Measurements from ENCODE around the gene BGLAP.
A peak's percentile ranks its signal among the peaks of the same experiment; 100 is the strongest.

BGLAP gene

DNA sequence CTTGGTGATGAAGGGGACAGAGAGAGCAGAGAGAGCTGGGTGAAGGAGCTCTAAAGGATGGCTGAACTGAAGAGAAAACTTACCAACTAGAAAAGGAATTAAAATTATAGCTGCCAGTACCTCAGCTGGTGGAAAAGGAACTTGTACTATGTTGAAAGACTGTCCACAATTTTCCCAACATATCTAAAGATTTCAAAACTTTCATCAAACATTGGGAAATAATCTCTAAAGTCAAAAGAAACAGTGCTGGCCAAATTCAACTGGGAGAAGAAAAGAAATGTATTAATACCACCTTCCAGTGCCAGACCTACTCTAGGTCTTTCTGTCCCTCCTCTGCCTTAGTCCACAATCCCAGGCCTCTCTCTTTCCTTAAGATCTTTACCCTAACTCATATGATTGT lies 34.5 kb downstream of the BGLAP start:
- Histone ChIP-seq H3K27ac (no peak overlapping the region), H3K4me1 (peaks cover 0 to 16% (median 12%) of the 10 kb centered on the region in 4 donors), H3K9me3 (no peaks in the 10 kb centered on the region), H3K4me3 (no peak overlapping the region), H3K27me3 (no peaks in the 10 kb centered on the region), H3K36me3 (peaks cover 72 to 83% (median 74%) of the 10 kb centered on the region in 3 donors)
- no peak for DNase-seq
- intact Hi-C loops (cut with DNase I; ENCODE audit: low total_unique reads): no loop called here
- no peak for TF ChIP-seq CTCF (IDR thresholded peaks at IDR 0.05)

DNA sequence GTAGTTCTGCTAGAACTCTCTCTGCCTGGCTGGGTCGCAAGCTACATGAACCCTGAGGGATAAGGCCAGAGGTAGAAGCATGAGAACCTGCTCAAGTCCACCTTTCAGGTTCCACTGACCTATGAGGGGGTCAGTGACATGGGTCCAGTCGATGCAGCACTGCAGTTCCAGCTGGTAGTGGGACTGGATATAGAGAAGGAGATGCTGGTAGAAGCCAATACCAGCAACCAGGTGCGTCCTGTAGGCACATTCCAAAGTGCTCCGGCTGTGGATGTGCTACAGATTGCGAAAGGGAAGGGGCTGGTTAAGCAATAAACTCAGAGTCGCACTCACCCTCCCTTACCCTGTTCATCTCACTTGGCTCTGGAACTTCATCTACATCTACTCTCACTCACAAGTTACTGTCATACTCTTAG lies 35.0 kb downstream of the BGLAP start:
- H3K4me3 ChIP-seq: no peak overlapping the region
- H3K36me3 ChIP-seq: peaks cover 68 to 79% (median 70%) of the 10 kb centered on the region in 3 donors
- H3K27ac ChIP-seq: no peak overlapping the region
- TF ChIP-seq CTCF (IDR thresholded peaks at IDR 0.05): no peak
- peak in 1 of 2 donors; percentile 31 for DNase-seq
- H3K27me3 ChIP-seq: no peaks in the 10 kb centered on the region
- intact Hi-C loops (cut with DNase I; ENCODE audit: low total_unique reads): no loop called here
- H3K4me1 ChIP-seq: peaks cover 0 to 21% (median 15%) of the 10 kb centered on the region in 4 donors
- H3K9me3 ChIP-seq: no peaks in the 10 kb centered on the region

GRCh38 chr1:156279837-156280236 lies 37.9 kb downstream of the BGLAP start:
- Histone ChIP-seq H3K27me3 (no peaks in the 10 kb centered on the region), H3K4me3 (no peak overlapping the region), H3K4me1 (peaks cover 0 to 44% (median 24%) of the 10 kb centered on the region in 4 donors), H3K9me3 (no peaks in the 10 kb centered on the region), H3K27ac (no peak overlapping the region), H3K36me3 (peaks cover 41 to 50% (median 41%) of the 10 kb centered on the region in 3 donors)
- intact Hi-C loops (cut with DNase I; ENCODE audit: low total_unique reads): no loop called here
- no peak for DNase-seq
- TF ChIP-seq CTCF (IDR thresholded peaks at IDR 0.05): no peak

- H3K27ac ChIP-seq: no peak overlapping the region
- H3K4me1 ChIP-seq: peaks cover 0 to 52% (median 24%) of the 10 kb centered on the region in 4 donors
- peaks cover 27 to 46% (median 28%) of the 10 kb centered on the region in 3 donors for H3K36me3 ChIP-seq
- H3K27me3 ChIP-seq: no peaks in the 10 kb centered on the region
- intact Hi-C loops (cut with DNase I; ENCODE audit: low total_unique reads): no loop called here
- peak overlapping the region; percentile 77 to 94 for H3K4me3 ChIP-seq
- TF ChIP-seq CTCF (IDR thresholded peaks at IDR 0.05): no peak
- no peak for DNase-seq
- no peaks in the 10 kb centered on the region for H3K9me3 ChIP-seq
These were observed 39.3 kb downstream of the BGLAP start for GRCh38 chr1:156281281-156281680.

DNA sequence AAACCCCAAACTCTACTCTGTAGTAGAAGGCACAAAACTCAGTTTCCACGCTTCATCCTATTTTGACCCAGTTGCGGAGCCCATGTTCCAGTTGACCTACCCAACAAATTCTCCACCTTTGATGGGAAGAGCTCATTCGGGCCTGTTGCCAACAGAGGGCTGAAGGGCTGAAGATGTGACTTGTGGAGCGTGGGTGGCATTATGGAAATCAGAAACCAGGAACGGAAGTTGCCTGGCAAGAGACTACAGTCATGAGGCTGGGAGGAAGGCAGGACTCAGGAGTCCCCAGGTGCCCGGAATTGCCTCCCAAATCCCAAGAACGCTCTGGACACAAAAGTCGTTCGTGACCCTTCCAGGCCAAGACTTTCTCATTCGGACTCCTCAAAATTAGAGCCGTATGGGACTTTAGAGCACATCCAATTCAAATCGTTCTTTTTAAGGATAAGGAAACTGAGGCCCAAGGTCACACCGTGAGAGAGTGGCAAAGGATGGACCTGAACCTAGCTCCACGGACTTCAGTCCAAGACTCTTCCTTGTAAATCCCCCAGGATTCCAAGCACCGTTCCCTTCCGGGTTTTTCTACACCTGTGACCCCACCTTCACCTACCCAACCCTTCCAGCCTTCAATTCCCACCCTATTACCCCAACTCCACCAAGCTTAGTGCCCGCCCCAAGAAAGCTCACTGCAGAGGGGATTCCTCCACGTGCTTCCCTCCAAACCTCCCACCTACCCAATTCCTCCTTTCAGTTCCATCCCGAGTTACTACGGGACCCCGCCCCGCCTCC lies 39.9 kb downstream of the BGLAP start:
- Histone ChIP-seq H3K36me3 (peaks cover 21 to 44% (median 22%) of the 10 kb centered on the region in 3 donors), H3K4me3 (peak overlapping the region; percentile 77 to 94), H3K9me3 (no peaks in the 10 kb centered on the region), H3K27me3 (no peaks in the 10 kb centered on the region), H3K4me1 (peaks cover 0 to 52% (median 23%) of the 10 kb centered on the region in 4 donors), H3K27ac (peak overlapping the region; percentile 84 to 90)
- DNase-seq: no peak
- TF ChIP-seq CTCF (IDR thresholded peaks at IDR 0.05): no peak
- intact Hi-C loops (cut with DNase I; ENCODE audit: low total_unique reads): no loop called here
